Sigmoid colon (tissue), 3 donors: ENCODE measurements around the gene TMEM258.

ENCODE experiments used
- POLR2A ChIP-seq, 2 donors: fragments of 450-650 bp; IDR thresholded peaks; one replicate each; pipeline ENCODE4 v1.6.1; 2016; ENCODE audit warnings: antibody characterized with exemption in 2 of 2, mild to moderate bottlenecking in 2 of 2, moderate library complexity in 2 of 2
- TF ChIP-seq, protein P1 (sequence below), 4 experiments: fragments of 450-650 bp in 3 of 4; fragments of 200-600 bp in 1 of 4; IDR thresholded peaks; one replicate each; pipeline ENCODE4 v1.5.1; 2016 to 2019; ENCODE audit warnings: antibody characterized with exemption in 4 of 4, mild to moderate bottlenecking in 3 of 4, moderate library complexity in 2 of 4

DNA sequence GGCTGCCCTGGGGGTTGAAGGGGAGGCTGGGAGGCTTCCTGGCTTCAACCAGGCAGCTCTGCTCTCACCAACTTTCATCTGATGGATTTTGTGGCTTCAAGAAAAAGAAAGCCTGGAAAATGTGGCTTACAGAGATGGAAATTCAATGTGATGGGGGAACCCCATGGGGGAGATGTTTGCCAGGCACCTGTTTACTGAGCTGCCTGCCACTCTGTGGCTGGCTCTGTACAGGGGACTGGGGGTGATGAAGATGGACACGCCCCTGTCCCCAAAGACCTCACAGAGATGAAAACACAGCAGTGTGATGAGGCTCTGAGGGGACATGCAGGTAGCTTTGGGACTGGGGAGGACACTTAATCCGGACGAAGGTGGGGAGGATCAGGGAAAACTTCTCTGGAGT is 10.1 kb downstream of the TMEM258 start:
- no peak for TF ChIP-seq POLR2A (IDR thresholded peaks at IDR 0.05)
- TF ChIP-seq, protein P1, sequence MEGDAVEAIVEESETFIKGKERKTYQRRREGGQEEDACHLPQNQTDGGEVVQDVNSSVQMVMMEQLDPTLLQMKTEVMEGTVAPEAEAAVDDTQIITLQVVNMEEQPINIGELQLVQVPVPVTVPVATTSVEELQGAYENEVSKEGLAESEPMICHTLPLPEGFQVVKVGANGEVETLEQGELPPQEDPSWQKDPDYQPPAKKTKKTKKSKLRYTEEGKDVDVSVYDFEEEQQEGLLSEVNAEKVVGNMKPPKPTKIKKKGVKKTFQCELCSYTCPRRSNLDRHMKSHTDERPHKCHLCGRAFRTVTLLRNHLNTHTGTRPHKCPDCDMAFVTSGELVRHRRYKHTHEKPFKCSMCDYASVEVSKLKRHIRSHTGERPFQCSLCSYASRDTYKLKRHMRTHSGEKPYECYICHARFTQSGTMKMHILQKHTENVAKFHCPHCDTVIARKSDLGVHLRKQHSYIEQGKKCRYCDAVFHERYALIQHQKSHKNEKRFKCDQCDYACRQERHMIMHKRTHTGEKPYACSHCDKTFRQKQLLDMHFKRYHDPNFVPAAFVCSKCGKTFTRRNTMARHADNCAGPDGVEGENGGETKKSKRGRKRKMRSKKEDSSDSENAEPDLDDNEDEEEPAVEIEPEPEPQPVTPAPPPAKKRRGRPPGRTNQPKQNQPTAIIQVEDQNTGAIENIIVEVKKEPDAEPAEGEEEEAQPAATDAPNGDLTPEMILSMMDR (IDR thresholded peaks at IDR 0.05), result no peak
